Upper lobe of left lung (tissue), 4 donors: Measurements from ENCODE around the gene ARHGAP24.

ENCODE experiments used
- CTCF ChIP-seq, 6 experiments: fragments of 450-650 bp in 4 of 6; fragments of 200-600 bp in 2 of 6; sonication (generic) in 2 of 6; IDR thresholded peaks; one replicate each; pipeline ENCODE4 v1.5.1; 2016 to 2019; ENCODE audit warnings: antibody characterized with exemption in 6 of 6
- EP300 ChIP-seq, 4 donors: sonication (generic); formaldehyde crosslinking; IDR thresholded peaks; one replicate each; pipeline ENCODE4 v1.5.1; 2017; ENCODE audit warnings: antibody characterized with exemption in 4 of 4, control low read depth in 2 of 4
- POLR2A ChIP-seq, 4 donors: fragments of 450-650 bp; IDR thresholded peaks; one replicate each; pipeline ENCODE4 v1.5.1; 2016 to 2017; ENCODE audit warnings: antibody characterized with exemption in 4 of 4, mild to moderate bottlenecking in 2 of 4
- POLR2AphosphoS5 ChIP-seq, 2 donors: sonication (generic); formaldehyde crosslinking; IDR thresholded peaks; one replicate each; pipeline ENCODE4 v1.5.1; 2017; ENCODE audit warnings: antibody characterized with exemption in 2 of 2

GRCh38 chr4:85603437-85604336 is 128.7 kb downstream of the ARHGAP24 start:
- no peak for TF ChIP-seq POLR2A (IDR thresholded peaks at IDR 0.05)
- TF ChIP-seq CTCF (IDR thresholded peaks at IDR 0.05): no peak
- TF ChIP-seq POLR2AphosphoS5 (IDR thresholded peaks at IDR 0.05): no peak
- no peak for TF ChIP-seq EP300 (IDR thresholded peaks at IDR 0.05)
